ENCODE measurements around the gene DOLK. TPM values are rescaled to one million over a fixed set of nuclear protein-coding genes. Genes with fewer than 3 reads are reported as not detected.

The DOLK gene
- total and polyA plus RNA-seq, 2 donors = 7.6 to 8.0 TPM

DNA sequence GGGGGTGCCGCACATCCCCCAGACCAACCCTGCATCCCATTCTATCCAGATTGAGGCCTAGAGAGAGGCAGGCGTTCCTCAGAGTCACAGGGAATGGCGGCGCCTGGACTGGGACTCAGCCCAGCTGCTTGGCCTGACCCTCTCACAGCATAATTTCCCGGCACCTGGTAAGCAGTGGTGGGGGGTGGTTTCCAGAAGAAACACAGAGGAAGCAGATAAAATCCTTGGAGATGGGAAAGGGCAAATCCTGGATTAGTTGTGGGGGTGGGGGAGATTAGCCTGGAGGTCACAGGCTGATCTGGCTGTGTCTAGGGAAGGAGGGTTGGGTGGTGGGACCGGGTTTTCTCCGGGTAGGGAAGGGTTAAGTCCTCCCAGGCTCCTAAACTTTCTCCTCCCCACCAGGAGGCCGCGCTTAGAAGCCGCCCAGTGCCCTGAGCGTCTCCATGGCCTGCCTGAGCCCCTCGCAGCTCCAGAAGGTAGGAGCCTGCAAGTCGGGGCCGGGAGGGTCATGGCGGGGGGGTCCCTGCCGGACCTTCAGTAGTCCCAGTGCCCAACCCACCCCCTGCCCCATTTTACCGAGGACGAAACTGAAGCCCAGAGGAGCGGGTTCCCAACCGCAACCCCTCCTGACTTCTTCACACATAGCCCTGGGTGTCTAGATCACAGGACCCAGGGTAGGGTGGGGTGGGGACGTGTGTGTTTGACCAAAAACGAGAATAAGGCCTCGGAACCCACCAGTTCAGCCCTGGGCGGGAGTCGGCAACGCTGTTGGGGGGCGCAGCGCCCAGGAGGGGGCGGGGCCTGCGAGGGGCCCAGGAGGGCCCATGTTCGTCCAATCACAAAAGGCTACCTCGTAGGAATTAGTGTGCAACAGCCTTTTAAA, 25.3 kb downstream of the DOLK start:
- H3K36me3 ChIP-seq (ENCODE audit: control insufficient read depth in 2 of 2, insufficient read depth in 2 of 2, low read length in 1 of 2) = peaks cover 11% of the 10 kb centered on the region in 2 donors
- H3K27ac ChIP-seq (ENCODE audit: low read depth in 1 of 2, low read length in 1 of 2) = peak overlapping the region; percentile 20 to 71
- no peaks in the 10 kb centered on the region for H3K9me3 ChIP-seq (ENCODE audit: control insufficient read depth in 2 of 2, insufficient read depth in 1 of 2, low read length in 1 of 2)
- H3K4me1 ChIP-seq (ENCODE audit: control insufficient read depth in 2 of 2, insufficient read depth in 2 of 2, low read length in 2 of 2) = peaks cover 2 to 37% of the 10 kb centered on the region in 2 donors
- 22% methylated on average over 32 of the region's 32 CpGs for WGBS
- no peaks in the 10 kb centered on the region for H3K27me3 ChIP-seq (ENCODE audit: control insufficient read depth in 2 of 2, insufficient read depth in 1 of 2, low read length in 1 of 2)
- DNase-seq (ENCODE audit: low read depth in 6 of 9, low spot score in 9 of 9) = peak in 4 of 9 donors; percentile 35 to 76 (median 55)
- peak overlapping the region; percentile 53 to 58 for H3K4me3 ChIP-seq (ENCODE audit: low read length in 2 of 2)

DNA sequence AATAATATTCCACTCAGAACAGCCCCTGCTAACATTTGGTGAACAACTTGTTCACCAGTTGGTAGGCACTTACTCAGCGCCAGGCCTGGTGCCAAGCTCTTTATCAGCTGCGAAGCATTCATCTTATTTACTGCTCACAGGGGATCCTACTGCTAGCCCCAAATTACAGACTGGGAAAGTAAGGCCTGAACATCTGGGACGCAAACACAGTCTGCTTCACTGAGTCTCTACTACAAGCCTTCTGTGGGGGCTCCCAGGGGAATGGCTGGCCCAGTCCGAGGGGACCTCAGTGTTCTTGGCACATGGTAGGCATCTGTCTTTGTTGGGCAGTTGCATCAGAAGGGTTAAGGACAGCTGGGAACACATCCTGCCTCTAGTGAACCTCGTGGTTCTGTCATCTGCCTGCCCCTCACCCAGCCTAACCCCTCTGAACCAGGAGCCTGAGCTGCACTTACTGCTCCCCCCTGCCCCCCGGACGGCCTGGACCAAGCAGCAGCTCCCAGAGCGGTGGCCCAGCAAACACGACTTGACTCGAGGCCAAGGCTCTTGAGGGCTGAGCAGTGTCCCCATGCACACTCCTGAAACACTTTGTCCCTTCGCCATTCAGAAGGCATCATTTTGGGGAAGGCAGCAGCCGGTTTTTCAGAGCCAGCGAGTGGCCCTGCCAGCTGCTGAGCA, 26.9 kb downstream of the DOLK start, which contains the start of gene PHYHD1:
Gene PHYHD1, plus strand, starts transcription at position 602 of the 678 bp plus-strand sequence. CDS start 1,342 bp downstream, outside the sequence.
- DNase-seq (ENCODE audit: low read depth in 6 of 9, low spot score in 9 of 9) = no peak

DNA sequence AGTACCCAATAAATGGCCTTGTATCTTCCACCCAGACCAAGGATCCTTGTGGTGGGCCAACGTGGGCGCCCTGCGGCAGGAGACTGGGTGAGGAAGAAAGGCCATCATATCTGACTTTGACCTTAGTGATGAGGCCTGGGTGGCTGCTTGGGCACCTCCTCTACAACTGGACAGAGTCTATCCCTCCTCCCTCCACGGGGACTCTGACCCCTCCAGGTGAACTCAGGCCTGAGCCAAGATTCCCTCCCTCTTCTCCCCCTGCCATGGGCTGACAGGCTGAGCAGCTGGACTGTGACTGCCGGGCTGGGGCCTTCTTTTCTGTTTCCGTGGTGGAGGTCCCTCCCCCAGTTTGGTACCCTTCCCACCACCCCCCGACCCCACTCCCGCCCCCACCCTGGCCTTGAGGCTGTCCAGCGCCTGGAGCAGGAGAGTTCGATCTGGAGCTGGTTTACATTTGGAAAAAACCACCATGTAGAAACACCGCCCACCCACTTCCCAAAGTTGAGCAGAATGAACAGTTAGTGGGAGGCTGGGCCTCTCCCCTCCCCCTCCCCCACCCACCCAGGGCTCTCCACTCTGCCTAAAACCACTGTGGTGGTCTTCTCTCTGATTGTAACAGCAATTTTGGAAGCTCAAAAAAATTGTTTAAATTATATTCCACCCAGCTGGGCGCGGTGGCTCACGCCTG, 27.9 kb downstream of the DOLK start:
- H3K27ac ChIP-seq (ENCODE audit: low read depth in 1 of 2, low read length in 1 of 2) = no peak overlapping the region
- DNase-seq (ENCODE audit: low read depth in 6 of 9, low spot score in 9 of 9) = no peak
- H3K4me1 ChIP-seq (ENCODE audit: control insufficient read depth in 2 of 2, insufficient read depth in 2 of 2, low read length in 2 of 2) = peaks cover 2 to 33% of the 10 kb centered on the region in 2 donors
- no peaks in the 10 kb centered on the region for H3K9me3 ChIP-seq (ENCODE audit: control insufficient read depth in 2 of 2, insufficient read depth in 1 of 2, low read length in 1 of 2)
- peaks cover 29 to 30% of the 10 kb centered on the region in 2 donors for H3K36me3 ChIP-seq (ENCODE audit: control insufficient read depth in 2 of 2, insufficient read depth in 2 of 2, low read length in 1 of 2)
- no peaks in the 10 kb centered on the region for H3K27me3 ChIP-seq (ENCODE audit: control insufficient read depth in 2 of 2, insufficient read depth in 1 of 2, low read length in 1 of 2)
- no peak overlapping the region for H3K4me3 ChIP-seq (ENCODE audit: low read length in 2 of 2)
- WGBS = 96% methylated on average over 14 of the region's 14 CpGs

More for the DNA sequence above, 26.9 kb downstream of the DOLK start, which contains the start of gene PHYHD1:
- Histone ChIP-seq H3K36me3 (ENCODE audit: control insufficient read depth in 2 of 2, insufficient read depth in 2 of 2, low read length in 1 of 2) (peaks cover 26 to 27% of the 10 kb centered on the region in 2 donors), H3K27ac (ENCODE audit: low read depth in 1 of 2, low read length in 1 of 2) (peak within 1 kb of the TSS in 1 of 2 donors; percentile 57), H3K4me1 (ENCODE audit: control insufficient read depth in 2 of 2, insufficient read depth in 2 of 2, low read length in 2 of 2) (peaks cover 2 to 33% of the 10 kb centered on the region in 2 donors), H3K9me3 (ENCODE audit: control insufficient read depth in 2 of 2, insufficient read depth in 1 of 2, low read length in 1 of 2) (no peaks in the 10 kb centered on the region), H3K27me3 (ENCODE audit: control insufficient read depth in 2 of 2, insufficient read depth in 1 of 2, low read length in 1 of 2) (no peaks in the 10 kb centered on the region), H3K4me3 (ENCODE audit: low read length in 2 of 2) (peak within 1 kb of the TSS in 1 of 2 donors; percentile 58)
- 87% methylated on average over 13 of the region's 13 CpGs for WGBS

DNA sequence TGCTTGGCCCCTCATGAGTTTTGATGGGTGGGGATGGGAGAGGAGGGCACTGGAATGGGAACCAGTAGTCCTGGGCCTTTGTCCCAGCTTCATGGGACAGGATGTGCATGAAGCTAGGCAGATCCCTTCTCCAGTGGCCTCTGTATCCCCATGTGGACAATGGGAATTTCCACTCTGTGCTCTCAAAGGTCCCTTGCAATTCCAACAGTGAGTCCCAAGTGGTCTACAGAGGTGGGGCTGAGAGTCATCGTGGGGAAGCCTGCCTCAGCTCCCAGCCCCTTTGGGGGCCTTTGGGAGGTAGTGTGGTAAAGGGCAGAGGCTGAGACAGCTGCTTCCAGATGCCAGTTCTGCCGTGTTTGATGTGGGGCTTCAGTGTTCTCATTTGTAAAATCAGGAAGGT, 28.5 kb downstream of the DOLK start:
- DNase-seq (ENCODE audit: low read depth in 6 of 9, low spot score in 9 of 9) = peak in 1 of 9 donors; percentile 34
- Histone ChIP-seq H3K36me3 (ENCODE audit: control insufficient read depth in 2 of 2, insufficient read depth in 2 of 2, low read length in 1 of 2) (peaks cover 34 to 36% of the 10 kb centered on the region in 2 donors), H3K4me1 (ENCODE audit: control insufficient read depth in 2 of 2, insufficient read depth in 2 of 2, low read length in 2 of 2) (peaks cover 2 to 33% of the 10 kb centered on the region in 2 donors), H3K4me3 (ENCODE audit: low read length in 2 of 2) (no peak overlapping the region), H3K9me3 (ENCODE audit: control insufficient read depth in 2 of 2, insufficient read depth in 1 of 2, low read length in 1 of 2) (no peaks in the 10 kb centered on the region), H3K27ac (ENCODE audit: low read depth in 1 of 2, low read length in 1 of 2) (no peak overlapping the region), H3K27me3 (ENCODE audit: control insufficient read depth in 2 of 2, insufficient read depth in 1 of 2, low read length in 1 of 2) (no peaks in the 10 kb centered on the region)
- WGBS = 15% methylated on average over 2 of the region's 2 CpGs

DNA sequence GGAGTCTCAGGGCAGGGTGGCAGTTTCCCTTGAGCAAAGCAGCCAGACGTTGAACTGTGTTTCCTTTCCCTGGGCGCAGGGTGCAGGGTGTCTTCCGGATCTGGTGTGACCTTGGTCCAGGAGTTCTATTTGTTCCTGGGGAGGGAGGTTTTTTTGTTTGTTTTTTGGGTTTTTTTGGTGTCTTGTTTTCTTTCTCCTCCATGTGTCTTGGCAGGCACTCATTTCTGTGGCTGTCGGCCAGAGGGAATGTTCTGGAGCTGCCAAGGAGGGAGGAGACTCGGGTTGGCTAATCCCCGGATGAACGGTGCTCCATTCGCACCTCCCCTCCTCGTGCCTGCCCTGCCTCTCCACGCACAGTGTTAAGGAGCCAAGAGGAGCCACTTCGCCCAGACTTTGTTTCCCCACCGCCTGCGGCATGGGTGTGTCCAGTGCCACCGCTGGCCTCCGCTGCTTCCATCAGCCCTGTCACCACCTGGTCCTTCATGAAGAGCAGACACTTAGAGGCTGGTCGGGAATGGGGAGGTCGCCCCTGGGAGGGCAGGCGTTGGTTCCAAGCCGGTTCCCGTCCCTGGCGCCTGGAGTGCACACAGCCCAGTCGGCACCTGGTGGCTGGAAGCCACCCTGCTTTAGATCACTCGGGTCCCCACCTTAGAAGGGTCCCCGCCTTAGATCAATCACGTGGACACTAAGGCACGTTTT, 30.1 kb downstream of the DOLK start:
- WGBS = 96% methylated on average over 26 of the region's 26 CpGs
- DNase-seq (ENCODE audit: low read depth in 6 of 9, low spot score in 9 of 9) = no peak
- peak overlapping the region in 1 of 2 donors; percentile 46 for H3K27ac ChIP-seq (ENCODE audit: low read depth in 1 of 2, low read length in 1 of 2)
- no peaks in the 10 kb centered on the region for H3K27me3 ChIP-seq (ENCODE audit: control insufficient read depth in 2 of 2, insufficient read depth in 1 of 2, low read length in 1 of 2)
- no peaks in the 10 kb centered on the region for H3K9me3 ChIP-seq (ENCODE audit: control insufficient read depth in 2 of 2, insufficient read depth in 1 of 2, low read length in 1 of 2)
- H3K4me1 ChIP-seq (ENCODE audit: control insufficient read depth in 2 of 2, insufficient read depth in 2 of 2, low read length in 2 of 2) = peaks cover 0 to 28% of the 10 kb centered on the region in 2 donors
- no peak overlapping the region for H3K4me3 ChIP-seq (ENCODE audit: low read length in 2 of 2)
- H3K36me3 ChIP-seq (ENCODE audit: control insufficient read depth in 2 of 2, insufficient read depth in 2 of 2, low read length in 1 of 2) = peaks cover 39 to 48% of the 10 kb centered on the region in 2 donors

DNA sequence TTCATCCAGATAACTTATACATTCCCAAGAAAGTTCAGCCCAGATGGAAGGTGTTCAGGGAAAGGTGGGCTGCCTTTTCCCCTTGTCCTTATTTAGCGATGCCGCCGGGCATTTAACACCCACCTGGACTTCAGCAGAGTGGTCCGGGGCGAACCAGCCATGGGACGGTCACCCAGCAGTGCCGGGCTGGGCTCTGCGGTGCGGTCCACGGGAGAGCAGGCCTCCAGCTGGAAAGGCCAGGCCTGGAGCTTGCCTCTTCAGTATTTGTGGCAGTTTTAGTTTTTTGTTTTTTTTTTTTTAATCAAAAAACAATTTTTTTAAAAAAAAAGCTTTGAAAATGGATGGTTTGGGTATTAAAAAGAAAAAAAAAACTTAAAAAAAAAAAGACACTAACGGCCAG, 30.7 kb downstream of the DOLK start:
- H3K36me3 ChIP-seq (ENCODE audit: control insufficient read depth in 2 of 2, insufficient read depth in 2 of 2, low read length in 1 of 2) = peaks cover 41 to 49% of the 10 kb centered on the region in 2 donors
- no peaks in the 10 kb centered on the region for H3K9me3 ChIP-seq (ENCODE audit: control insufficient read depth in 2 of 2, insufficient read depth in 1 of 2, low read length in 1 of 2)
- no peak for DNase-seq (ENCODE audit: low read depth in 6 of 9, low spot score in 9 of 9)
- H3K4me1 ChIP-seq (ENCODE audit: control insufficient read depth in 2 of 2, insufficient read depth in 2 of 2, low read length in 2 of 2) = peaks cover 0 to 22% of the 10 kb centered on the region in 2 donors
- WGBS = 97% methylated on average over 11 of the region's 11 CpGs
- no peaks in the 10 kb centered on the region for H3K27me3 ChIP-seq (ENCODE audit: control insufficient read depth in 2 of 2, insufficient read depth in 1 of 2, low read length in 1 of 2)
- no peak overlapping the region for H3K4me3 ChIP-seq (ENCODE audit: low read length in 2 of 2)
- H3K27ac ChIP-seq (ENCODE audit: low read depth in 1 of 2, low read length in 1 of 2) = peak overlapping the region in 1 of 2 donors; percentile 58

DNA sequence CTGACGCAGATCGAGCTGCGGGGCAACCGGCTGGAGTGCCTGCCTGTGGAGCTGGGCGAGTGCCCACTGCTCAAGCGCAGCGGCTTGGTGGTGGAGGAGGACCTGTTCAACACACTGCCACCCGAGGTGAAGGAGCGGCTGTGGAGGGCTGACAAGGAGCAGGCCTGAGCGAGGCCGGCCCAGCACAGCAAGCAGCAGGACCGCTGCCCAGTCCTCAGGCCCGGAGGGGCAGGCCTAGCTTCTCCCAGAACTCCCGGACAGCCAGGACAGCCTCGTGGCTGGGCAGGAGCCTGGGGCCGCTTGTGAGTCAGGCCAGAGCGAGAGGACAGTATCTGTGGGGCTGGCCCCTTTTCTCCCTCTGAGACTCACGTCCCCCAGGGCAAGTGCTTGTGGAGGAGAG, 31.2 kb downstream of the DOLK start:
- Histone ChIP-seq H3K4me3 (ENCODE audit: low read length in 2 of 2) (no peak overlapping the region), H3K27ac (ENCODE audit: low read depth in 1 of 2, low read length in 1 of 2) (no peak overlapping the region), H3K9me3 (ENCODE audit: control insufficient read depth in 2 of 2, insufficient read depth in 1 of 2, low read length in 1 of 2) (no peaks in the 10 kb centered on the region), H3K4me1 (ENCODE audit: control insufficient read depth in 2 of 2, insufficient read depth in 2 of 2, low read length in 2 of 2) (peaks cover 0 to 21% of the 10 kb centered on the region in 2 donors), H3K36me3 (ENCODE audit: control insufficient read depth in 2 of 2, insufficient read depth in 2 of 2, low read length in 1 of 2) (peaks cover 47 to 54% of the 10 kb centered on the region in 2 donors), H3K27me3 (ENCODE audit: control insufficient read depth in 2 of 2, insufficient read depth in 1 of 2, low read length in 1 of 2) (no peaks in the 10 kb centered on the region)
- WGBS = 97% methylated on average over 18 of the region's 18 CpGs
- no peak for DNase-seq (ENCODE audit: low read depth in 6 of 9, low spot score in 9 of 9)

DNA sequence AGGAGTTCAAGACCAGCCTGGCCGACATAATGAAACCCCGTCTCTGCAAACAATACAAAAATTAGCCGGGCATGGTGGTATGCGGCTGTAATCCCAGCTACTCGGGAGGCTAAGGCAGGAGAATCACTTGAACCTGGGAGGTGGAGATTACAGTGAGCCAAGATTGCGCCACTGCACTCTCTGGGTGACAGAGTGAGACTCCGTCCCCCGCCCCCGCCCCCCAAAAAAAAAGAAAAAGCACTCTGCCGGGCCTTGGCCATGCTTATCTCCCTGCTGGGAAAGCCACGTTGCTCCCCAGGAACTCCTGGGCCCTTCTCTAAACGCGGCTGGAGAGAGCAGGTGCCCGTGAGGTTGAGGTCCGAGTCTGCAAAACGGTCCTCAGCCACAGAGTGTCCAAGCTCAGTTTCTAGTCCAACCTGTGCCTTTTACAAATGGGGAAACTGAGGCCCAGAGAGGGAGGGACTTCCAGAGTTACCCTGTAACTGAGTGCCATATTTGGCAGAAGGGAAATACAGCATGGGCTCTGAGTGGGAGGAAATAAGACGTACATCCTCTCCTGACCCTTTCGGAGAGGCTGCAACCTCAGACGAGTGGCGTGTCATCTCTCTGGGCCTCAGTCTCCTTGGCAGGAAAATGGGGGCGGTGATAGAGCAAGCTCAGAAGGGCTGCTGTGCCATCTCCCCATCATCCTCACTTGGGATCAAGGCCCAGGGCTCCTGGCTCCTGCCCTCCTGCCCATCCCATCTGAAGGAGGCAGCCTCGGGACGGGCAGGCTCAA, 33.2 kb downstream of the DOLK start:
- WGBS = 96% methylated on average over 23 of the region's 23 CpGs
- H3K36me3 ChIP-seq (ENCODE audit: control insufficient read depth in 2 of 2, insufficient read depth in 2 of 2, low read length in 1 of 2) = peaks cover 60 to 70% of the 10 kb centered on the region in 2 donors
- no peak overlapping the region for H3K27ac ChIP-seq (ENCODE audit: low read depth in 1 of 2, low read length in 1 of 2)
- DNase-seq (ENCODE audit: low read depth in 6 of 9, low spot score in 9 of 9) = no peak
- H3K4me1 ChIP-seq (ENCODE audit: control insufficient read depth in 2 of 2, insufficient read depth in 2 of 2, low read length in 2 of 2) = peaks cover 0 to 20% of the 10 kb centered on the region in 2 donors
- H3K27me3 ChIP-seq (ENCODE audit: control insufficient read depth in 2 of 2, insufficient read depth in 1 of 2, low read length in 1 of 2) = no peaks in the 10 kb centered on the region
- H3K9me3 ChIP-seq (ENCODE audit: control insufficient read depth in 2 of 2, insufficient read depth in 1 of 2, low read length in 1 of 2) = no peaks in the 10 kb centered on the region
- H3K4me3 ChIP-seq (ENCODE audit: low read length in 2 of 2) = no peak overlapping the region

Data from thymus (tissue), 11 donors.